ENCODE measurements around the gene GNG2.

Gene GNG2

GRCh38 chr14:51929910-51930682, 69.7 kb downstream of the GNG2 start:
- no peak for TF ChIP-seq CTCF (conservative IDR thresholded peaks at IDR 0.05)
- peak overlapping the region; percentile 44 for H3K27ac ChIP-seq

GRCh38 chr14:51931308-51931707, 70.9 kb downstream of the GNG2 start:
- H3K27ac ChIP-seq = no peak overlapping the region
- no peak for TF ChIP-seq CTCF (conservative IDR thresholded peaks at IDR 0.05)

GRCh38 chr14:51933191-51933590, 72.8 kb downstream of the GNG2 start:
- no peak for TF ChIP-seq CTCF (conservative IDR thresholded peaks at IDR 0.05)
- H3K27ac ChIP-seq = no peak overlapping the region

- H3K27ac ChIP-seq = no peak overlapping the region
- TF ChIP-seq CTCF (conservative IDR thresholded peaks at IDR 0.05) = no peak
Measured at GRCh38 chr14:51938137-51938536, 77.7 kb downstream of the GNG2 start.

- no peak for TF ChIP-seq CTCF (conservative IDR thresholded peaks at IDR 0.05)
Measured at GRCh38 chr14:51938821-51939220, 78.4 kb downstream of the GNG2 start.

GRCh38 chr14:51939226-51939625, 78.8 kb downstream of the GNG2 start:
- no peak for TF ChIP-seq CTCF (conservative IDR thresholded peaks at IDR 0.05)
- H3K27ac ChIP-seq = no peak overlapping the region

More at GRCh38 chr14:51938821-51939220, 78.4 kb downstream of the GNG2 start:
- no peak overlapping the region for H3K27ac ChIP-seq

- no peak overlapping the region for H3K27ac ChIP-seq
- TF ChIP-seq CTCF (conservative IDR thresholded peaks at IDR 0.05) = no peak
Measured at GRCh38 chr14:51939755-51940301, 79.4 kb downstream of the GNG2 start.

Measured in VCaP (cell line).